ENCODE measurements around the gene PDE8B. TPM values are rescaled to one million over a fixed set of nuclear protein-coding genes. Genes with fewer than 3 reads are reported as not detected.

Gene PDE8B
- total and polyA plus RNA-seq, 8 donors: 2.9 to 11.9 (median 6.9) TPM

GRCh38 chr5:77316871-77317661 lies 106.6 kb downstream of the PDE8B start:
- Histone ChIP-seq H3K4me1 (no peaks in the 10 kb centered on the region), H3K27me3 (no peaks in the 10 kb centered on the region), H3K4me3 (no peak overlapping the region), H3K27ac (no peak overlapping the region), H3K9me3 (no peaks in the 10 kb centered on the region), H3K36me3 (no peaks in the 10 kb centered on the region)
- 65 to 82% methylated on average over 1 of the region's 1 CpG for WGBS, 2 donors
- FAIRE-seq: no peak
- no peak for TF ChIP-seq CTCF (IDR thresholded peaks at IDR 0.05)
- no peak for DNase-seq
- intact Hi-C loops (cut with DNase I): no loop called here
- no peak for ATAC-seq

- Histone ChIP-seq H3K27ac (no peak overlapping the region), H3K27me3 (no peaks in the 10 kb centered on the region), H3K36me3 (no peaks in the 10 kb centered on the region), H3K9me3 (no peaks in the 10 kb centered on the region), H3K4me1 (no peaks in the 10 kb centered on the region), H3K4me3 (no peak overlapping the region)
- DNase-seq (no peak), ATAC-seq (no peak), FAIRE-seq (no peak)
- TF ChIP-seq CTCF (IDR thresholded peaks at IDR 0.05): no peak
- 61 to 78% methylated on average over 2 of the region's 2 CpGs for WGBS, 2 donors
- intact Hi-C loops (cut with DNase I): no loop called here
Measured at GRCh38 chr5:77318060-77318459, 107.6 kb downstream of the PDE8B start.

DNA sequence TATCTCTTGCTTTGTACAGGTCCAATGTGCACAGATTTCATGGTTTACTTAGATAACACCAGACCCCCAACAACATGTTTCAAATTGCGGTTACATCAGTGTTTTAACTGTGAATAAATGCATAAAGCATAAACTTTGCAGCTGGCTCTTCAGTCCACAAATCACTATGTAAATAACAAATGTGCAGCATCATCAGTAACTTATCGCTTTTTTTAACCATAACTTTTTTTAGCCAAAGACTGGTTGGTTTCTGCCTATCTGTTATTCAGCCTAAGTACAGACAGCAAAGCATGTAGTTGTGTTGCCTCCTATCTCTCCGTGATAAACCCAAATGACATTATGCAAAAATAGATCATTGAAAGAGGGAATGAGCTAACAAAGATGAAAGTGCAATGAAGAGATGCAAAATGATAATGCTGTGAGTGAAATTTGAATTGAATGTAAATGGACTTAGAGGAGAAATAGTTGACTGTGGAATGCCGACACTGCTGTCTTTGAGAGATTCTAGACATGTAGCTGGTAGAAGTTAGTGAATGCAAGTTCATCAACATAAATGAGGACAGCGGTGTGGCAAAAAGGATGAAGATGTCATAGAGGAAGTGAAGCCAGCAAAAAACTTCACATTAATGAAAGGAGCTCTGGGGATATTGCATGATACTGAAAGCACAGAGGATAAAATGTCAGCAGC lies 108.8 kb downstream of the PDE8B start:
- intact Hi-C loops (cut with DNase I): no loop called here
- FAIRE-seq (no peak), DNase-seq (no peak), ATAC-seq (peak in 1 of 4 donors; percentile 16)
- Histone ChIP-seq H3K27me3 (no peaks in the 10 kb centered on the region), H3K36me3 (no peaks in the 10 kb centered on the region), H3K4me3 (no peak overlapping the region), H3K27ac (no peak overlapping the region), H3K4me1 (no peaks in the 10 kb centered on the region), H3K9me3 (no peaks in the 10 kb centered on the region)
- 71 to 80% methylated on average over 5 of the region's 5 CpGs for WGBS, 2 donors
- no peak for TF ChIP-seq CTCF (IDR thresholded peaks at IDR 0.05)

GRCh38 chr5:77321793-77322394 lies 111.4 kb downstream of the PDE8B start:
- no peak overlapping the region for H3K27ac ChIP-seq
- H3K4me1 ChIP-seq: no peaks in the 10 kb centered on the region
- DNase-seq (no peak), FAIRE-seq (no peak), ATAC-seq (no peak)
- 95 to 97% methylated on average over 4 of the region's 4 CpGs for WGBS, 2 donors
- TF ChIP-seq CTCF (IDR thresholded peaks at IDR 0.05): no peak
- H3K36me3 ChIP-seq: no peaks in the 10 kb centered on the region
- no peak overlapping the region for H3K4me3 ChIP-seq
- no peaks in the 10 kb centered on the region for H3K9me3 ChIP-seq
- H3K27me3 ChIP-seq: no peaks in the 10 kb centered on the region
- intact Hi-C loops (cut with DNase I): no loop called here

Measured in pancreas (tissue), 10 donors.